ENCODE data around the gene A3GALT2. TPM values are rescaled to one million over a fixed set of nuclear protein-coding genes. Genes with fewer than 3 reads are reported as not detected.

The A3GALT2 gene
- total RNA-seq, 1 experiment from 2014 or later: not detected

GRCh38 chr1:33369081-33369480 lies 48.2 kb upstream of the A3GALT2 start:
- CTCF ChIA-PET: interaction anchor here (2.4 kb wide), 1 partner anchor 73 kb away, joined by 11 read pairs; no protein-coding TSS in a partner anchor
- H3K9me3 Mint-ChIP-seq (ENCODE audit: unreplicated experiment): no peaks in the 10 kb centered on the region
- POLR2A ChIA-PET: no interaction called here
- Histone ChIP-seq H3K9me3 (no peaks in the 10 kb centered on the region), H3K36me3 (ENCODE audit: control insufficient read depth, insufficient read depth, low read length) (no peaks in the 10 kb centered on the region; the same call in 1 of the 2 replicates), H3K4me3 (ENCODE audit: low read depth, low read length) (no peak overlapping the region), H3K4me1 (peaks cover 18% of the 10 kb centered on the region; the same call in 1 of the 2 replicates), H3K27me3 (replicated peaks; ENCODE audit: control insufficient read depth, insufficient read depth, low read length) (no peaks in the 10 kb centered on the region)
- H3K36me3 Mint-ChIP-seq (ENCODE audit: insufficient read depth, unreplicated experiment): peaks cover 5% of the 10 kb centered on the region
- no peak for DNase-seq
- no TSS peak for BruUV-seq (replicated peaks)
- H3K27ac Mint-ChIP-seq (ENCODE audit: unreplicated experiment): no peak overlapping the region
- no peak overlapping the region for H3K4me3 Mint-ChIP-seq (ENCODE audit: unreplicated experiment)
- no peaks in the 10 kb centered on the region for H3K27me3 Mint-ChIP-seq (ENCODE audit: insufficient read depth, unreplicated experiment)
- H3K4me1 Mint-ChIP-seq (ENCODE audit: low read depth, unreplicated experiment): peaks cover 12% of the 10 kb centered on the region
- intact Hi-C loops (cut with micrococcal nuclease; ENCODE audit: unreplicated experiment): loop anchor here (5.0 to 10.0 kb wide), 2 partner anchors 88 to 244 kb away; no protein-coding TSS in a partner anchor
- no peak for TF ChIP-seq CTCF (IDR thresholded peaks at IDR 0.05; ENCODE audit: insufficient read depth in 1 of 2, low read depth in 1 of 2, low read length in 1 of 2, severe bottlenecking in 1 of 2, unreplicated experiment in 1 of 2)

GRCh38 chr1:33368431-33368830 lies 47.5 kb upstream of the A3GALT2 start:
- CTCF ChIA-PET: interaction anchor here (2.4 kb wide), 1 partner anchor 73 kb away, joined by 11 read pairs; no protein-coding TSS in a partner anchor
- POLR2A ChIA-PET: no interaction called here
- Histone ChIP-seq H3K36me3 (ENCODE audit: control insufficient read depth, insufficient read depth, low read length) (no peaks in the 10 kb centered on the region; the same call in 1 of the 2 replicates), H3K27me3 (replicated peaks; ENCODE audit: control insufficient read depth, insufficient read depth, low read length) (no peaks in the 10 kb centered on the region), H3K9me3 (no peaks in the 10 kb centered on the region), H3K4me1 (peaks cover 18% of the 10 kb centered on the region; the same call in 1 of the 2 replicates), H3K4me3 (ENCODE audit: low read depth, low read length) (no peak overlapping the region)
- BruUV-seq (replicated peaks): no TSS peak
- Mint-ChIP-seq H3K36me3 (ENCODE audit: insufficient read depth, unreplicated experiment) (peaks cover 6% of the 10 kb centered on the region), H3K4me3 (ENCODE audit: unreplicated experiment) (no peak overlapping the region), H3K27me3 (ENCODE audit: insufficient read depth, unreplicated experiment) (no peaks in the 10 kb centered on the region), H3K27ac (ENCODE audit: unreplicated experiment) (no peak overlapping the region), H3K4me1 (ENCODE audit: low read depth, unreplicated experiment) (peaks cover 8% of the 10 kb centered on the region), H3K9me3 (ENCODE audit: unreplicated experiment) (no peaks in the 10 kb centered on the region)
- no peak for DNase-seq
- intact Hi-C loops (cut with micrococcal nuclease; ENCODE audit: unreplicated experiment): loop anchor here (1.0 to 10.0 kb wide), 4 partner anchors 70 to 244 kb away; no protein-coding TSS in a partner anchor
- TF ChIP-seq CTCF (IDR thresholded peaks at IDR 0.05; ENCODE audit: insufficient read depth in 1 of 2, low read depth in 1 of 2, low read length in 1 of 2, severe bottlenecking in 1 of 2, unreplicated experiment in 1 of 2): no peak

GRCh38 chr1:33367485-33368405 lies 46.8 kb upstream of the A3GALT2 start:
- H3K4me3 ChIP-seq (ENCODE audit: low read depth, low read length): no peak overlapping the region
- ChIA-PET CTCF (interaction anchor here (2.4 kb wide), 1 partner anchor 72 kb away, joined by 11 read pairs; no protein-coding TSS in a partner anchor), POLR2A (no interaction called here)
- no peaks in the 10 kb centered on the region for H3K27me3 Mint-ChIP-seq (ENCODE audit: insufficient read depth, unreplicated experiment)
- H3K4me3 Mint-ChIP-seq (ENCODE audit: unreplicated experiment): no peak overlapping the region
- peaks cover 8% of the 10 kb centered on the region for H3K4me1 Mint-ChIP-seq (ENCODE audit: low read depth, unreplicated experiment)
- no peaks in the 10 kb centered on the region for H3K27me3 ChIP-seq (replicated peaks; ENCODE audit: control insufficient read depth, insufficient read depth, low read length)
- peak; percentile 67 to 84 for TF ChIP-seq CTCF (IDR thresholded peaks at IDR 0.05; ENCODE audit: insufficient read depth in 1 of 2, low read depth in 1 of 2, low read length in 1 of 2, severe bottlenecking in 1 of 2, unreplicated experiment in 1 of 2)
- peaks cover 6% of the 10 kb centered on the region for H3K36me3 Mint-ChIP-seq (ENCODE audit: insufficient read depth, unreplicated experiment)
- DNase-seq: peak; percentile 75 to 81
- intact Hi-C loops (cut with micrococcal nuclease; ENCODE audit: unreplicated experiment): loop anchor here (1.0 to 10.0 kb wide), 5 partner anchors 69 to 243 kb away; no protein-coding TSS in a partner anchor
- BruUV-seq (replicated peaks): no TSS peak
- H3K27ac Mint-ChIP-seq (ENCODE audit: unreplicated experiment): no peak overlapping the region
- no peaks in the 10 kb centered on the region; the same call in 1 of the 2 replicates for H3K36me3 ChIP-seq (ENCODE audit: control insufficient read depth, insufficient read depth, low read length)
- H3K9me3 ChIP-seq: no peaks in the 10 kb centered on the region
- H3K9me3 Mint-ChIP-seq (ENCODE audit: unreplicated experiment): no peaks in the 10 kb centered on the region
- H3K4me1 ChIP-seq: peaks cover 18% of the 10 kb centered on the region; the same call in 1 of the 2 replicates

Measured in Caco-2 (cell line).